HG03159 (cell line): Measurements from ENCODE around the gene EPO.
"Not testable (repeated sequence)": the region's sequence is repeated elsewhere in the genome, so short reads cannot be mapped to it uniquely, and the experiment has no call there.

Source experiments
- ATAC-seq: cut with Tn5 transposase; IDR thresholded peaks from one replicate; pipeline ENCODE4 v1.9.1; 2021; ENCODE audit warnings: mild to moderate bottlenecking, moderate library complexity; ENCODE audit not compliant: unreplicated experiment

The EPO gene

DNA sequence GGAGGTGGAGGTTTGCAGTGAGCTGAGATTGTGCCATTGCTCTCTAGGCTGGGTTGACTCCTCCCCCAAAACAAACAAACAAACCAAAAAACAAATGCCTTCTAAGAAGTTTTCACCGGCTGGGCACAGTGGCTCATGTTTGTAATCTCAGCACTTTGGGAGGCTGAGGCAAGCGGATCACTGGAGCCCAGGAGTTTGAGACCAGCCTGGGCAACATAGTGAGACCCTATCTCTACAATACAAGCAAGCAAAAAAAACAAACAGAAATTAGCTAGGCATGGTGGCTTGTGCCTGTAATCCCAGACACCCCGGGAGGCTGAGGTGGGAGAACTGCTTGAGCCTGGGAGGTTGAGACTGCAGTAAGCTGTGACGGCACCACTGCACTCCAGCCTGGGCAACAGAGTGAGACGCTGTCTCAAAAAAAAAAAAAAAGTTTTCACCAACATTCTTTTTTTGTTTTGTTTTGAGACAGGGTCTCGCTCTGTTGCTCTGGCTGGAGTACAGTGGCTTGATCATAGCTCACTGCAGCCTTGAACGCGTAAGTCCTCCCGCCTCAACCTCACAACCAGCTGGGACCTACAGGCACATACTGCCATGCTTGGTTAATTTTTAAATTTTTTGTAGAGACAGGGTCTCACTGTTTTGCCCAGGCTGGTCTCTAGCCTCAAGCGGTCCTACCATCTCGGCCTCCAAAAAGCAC lies 11.8 kb downstream of the EPO start:
- ATAC-seq = no peak

DNA sequence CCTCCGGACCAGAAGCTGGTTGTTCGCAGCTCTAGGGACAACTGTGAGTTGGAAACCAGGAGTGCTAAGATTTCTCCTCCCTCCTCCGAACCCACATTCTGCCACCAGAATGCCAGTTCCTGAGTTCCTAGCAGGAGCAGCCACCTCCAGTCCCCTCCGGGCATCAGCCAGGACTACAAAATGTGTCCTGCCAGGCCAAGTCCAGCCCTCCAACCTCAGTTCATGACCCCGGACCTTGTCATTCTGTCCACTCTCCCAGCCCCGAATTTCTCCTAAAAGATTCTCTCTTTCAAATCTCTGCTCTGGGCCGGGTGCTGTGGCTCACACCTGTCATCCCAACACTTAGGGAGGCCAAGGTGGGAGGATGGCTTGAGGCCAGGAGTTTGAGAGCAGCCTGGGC lies 15.5 kb downstream of the EPO start:
- no peak for ATAC-seq

DNA sequence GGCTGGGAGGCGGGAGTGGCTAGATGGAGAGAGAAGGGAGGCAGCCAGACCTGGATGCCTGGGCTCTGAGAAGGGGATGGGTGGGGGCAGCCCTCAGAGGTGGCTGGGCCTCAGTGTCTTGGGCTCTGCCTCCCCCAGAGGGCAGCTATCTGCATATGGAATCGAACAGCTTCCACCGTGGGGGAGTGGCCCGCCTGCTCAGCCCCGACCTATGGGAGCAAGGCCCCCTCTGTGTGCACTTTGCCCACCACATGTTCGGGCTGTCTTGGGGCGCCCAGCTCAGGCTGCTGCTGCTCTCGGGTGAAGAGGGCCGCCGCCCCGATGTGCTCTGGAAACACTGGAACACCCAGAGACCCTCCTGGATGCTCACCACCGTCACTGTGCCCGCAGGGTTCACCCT lies 16.4 kb downstream of the EPO start:
- ATAC-seq = no peak

DNA sequence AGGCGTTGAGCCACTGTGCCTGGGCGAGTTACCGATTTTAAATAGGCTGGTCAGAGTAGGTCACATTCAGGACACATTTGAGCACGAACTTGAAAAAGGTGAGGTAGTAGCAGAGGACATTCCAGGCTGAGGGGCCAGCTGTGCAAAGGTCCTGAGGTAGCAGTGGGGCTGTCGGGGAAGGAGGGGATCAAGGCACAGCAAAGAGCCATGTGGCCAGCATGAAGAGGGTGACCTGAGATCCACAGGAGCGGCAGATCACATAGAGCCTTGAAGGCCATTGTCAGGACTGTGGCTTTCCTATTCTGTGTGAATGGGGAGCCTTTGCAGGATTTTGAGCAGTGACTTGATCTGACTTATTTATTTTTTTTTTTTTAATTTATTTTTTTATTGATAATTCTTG lies 19.7 kb downstream of the EPO start:
- ATAC-seq = no peak

DNA sequence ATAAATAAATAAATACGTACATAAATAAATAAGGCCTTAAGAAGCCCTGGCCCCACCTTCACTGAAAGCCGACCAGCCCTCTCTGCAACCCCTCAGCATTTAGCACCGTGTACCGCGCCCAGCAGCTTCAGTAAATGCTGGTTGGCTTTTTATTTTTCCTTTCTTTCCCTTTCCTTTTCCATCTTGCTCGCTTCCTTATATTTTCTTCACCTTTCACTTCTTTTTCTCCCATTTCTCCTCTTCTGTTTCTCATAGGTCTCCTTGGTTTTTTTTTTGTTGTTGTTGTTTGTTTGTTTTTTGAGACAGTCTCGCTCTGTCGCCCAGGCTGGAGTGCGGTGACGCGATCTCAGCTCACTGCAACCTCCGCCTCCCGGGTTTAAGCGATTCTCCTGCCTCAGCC lies 24.3 kb downstream of the EPO start:
- ATAC-seq = no peak

DNA sequence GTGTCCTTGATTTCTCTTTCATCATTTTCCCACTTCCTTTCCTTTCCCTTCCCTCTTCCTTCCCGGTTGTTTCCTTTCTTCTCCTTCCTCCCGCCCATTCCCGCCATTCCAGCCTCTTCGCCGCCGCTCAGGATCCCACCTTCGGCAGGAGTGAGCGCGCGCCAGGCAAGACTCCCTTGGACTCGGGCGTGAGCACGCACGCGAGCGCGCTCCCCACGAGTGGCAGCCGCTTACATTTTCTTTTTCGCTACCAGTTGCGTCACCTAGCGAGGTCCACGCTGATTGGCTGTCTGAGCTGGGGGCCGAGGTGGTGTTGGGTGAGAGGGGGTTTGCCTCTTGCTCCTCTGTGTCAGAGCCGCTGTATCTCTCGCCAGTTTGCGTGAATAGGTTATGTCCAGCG lies 24.9 kb downstream of the EPO start:
- ATAC-seq = no peak

DNA sequence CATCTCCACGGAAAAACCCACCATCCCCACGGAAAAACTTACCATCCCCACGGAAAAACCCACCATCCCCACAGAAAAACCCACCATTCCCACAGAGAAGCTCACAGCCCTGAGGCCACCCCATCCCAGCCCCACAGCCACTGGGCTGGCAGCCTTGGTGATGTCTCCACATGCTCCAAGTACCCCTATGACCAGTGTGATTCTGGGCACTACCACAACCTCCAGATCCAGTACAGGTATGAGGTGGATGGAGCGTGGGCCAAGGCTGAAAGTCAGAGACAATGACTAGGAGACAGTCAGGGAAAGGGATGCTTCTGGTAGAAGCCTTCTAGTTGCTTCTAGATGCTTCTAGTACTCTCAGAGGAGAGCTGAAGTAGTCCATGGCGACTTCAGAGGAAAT lies 32.7 kb downstream of the EPO start:
- ATAC-seq = no peak

DNA sequence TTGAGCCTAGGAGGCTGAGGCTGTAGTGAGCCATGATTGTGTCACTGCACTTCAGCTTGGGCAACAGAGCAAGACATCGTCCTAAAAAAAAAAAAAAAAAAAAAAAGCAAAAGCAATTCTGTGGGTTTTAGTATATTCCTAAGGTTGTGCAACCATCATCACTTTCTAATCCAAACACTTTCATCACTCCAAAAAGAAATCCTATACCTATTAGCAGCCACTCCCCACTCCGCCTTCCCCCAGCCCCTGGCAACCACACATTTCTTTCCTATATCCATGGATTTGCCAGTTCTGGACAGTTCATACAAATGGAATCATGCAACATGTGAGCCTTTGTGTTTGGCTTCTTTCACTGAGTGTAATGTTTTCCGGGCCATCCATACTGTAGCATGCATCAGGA lies 33.5 kb downstream of the EPO start:
- ATAC-seq = no peak

DNA sequence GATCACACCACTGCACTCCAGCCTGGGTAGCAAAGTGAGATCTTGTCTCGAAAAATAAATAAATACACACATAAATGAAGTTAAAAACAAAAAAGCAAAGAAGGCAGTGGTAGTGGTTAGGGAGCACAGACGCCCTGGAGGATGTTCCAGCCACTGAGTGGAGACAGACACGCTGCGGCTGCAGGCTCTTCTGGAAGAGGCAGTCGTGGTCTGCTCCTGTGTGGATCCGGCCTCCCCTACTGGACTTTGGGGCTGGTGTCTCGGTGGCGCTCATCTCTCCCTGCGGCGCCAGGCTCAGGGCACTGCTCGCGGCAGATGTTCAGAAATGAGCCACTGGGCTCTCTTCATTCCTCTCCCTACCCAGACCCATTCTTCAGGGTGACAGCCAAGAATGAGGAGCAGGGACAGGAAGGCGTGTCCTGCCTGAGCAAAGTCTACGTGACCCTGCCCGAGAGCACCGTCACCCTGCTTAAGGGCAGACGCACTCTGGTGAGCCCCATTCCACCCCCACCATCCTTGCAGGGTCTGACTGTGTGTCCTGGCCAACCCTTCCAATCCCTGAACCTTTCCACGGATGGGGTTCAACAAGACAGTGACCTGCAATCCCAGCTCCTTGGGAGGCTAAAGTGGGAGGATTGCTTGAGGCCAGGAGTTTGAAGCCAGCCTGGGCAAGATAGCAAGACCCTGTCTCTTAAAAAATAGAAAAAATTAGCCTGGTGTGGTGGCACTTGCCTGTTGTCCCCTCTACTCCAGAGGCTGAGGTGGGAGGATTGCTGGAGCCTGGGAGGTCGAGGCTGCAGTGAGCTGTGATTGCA lies 39.3 kb downstream of the EPO start:
- ATAC-seq = no peak

DNA sequence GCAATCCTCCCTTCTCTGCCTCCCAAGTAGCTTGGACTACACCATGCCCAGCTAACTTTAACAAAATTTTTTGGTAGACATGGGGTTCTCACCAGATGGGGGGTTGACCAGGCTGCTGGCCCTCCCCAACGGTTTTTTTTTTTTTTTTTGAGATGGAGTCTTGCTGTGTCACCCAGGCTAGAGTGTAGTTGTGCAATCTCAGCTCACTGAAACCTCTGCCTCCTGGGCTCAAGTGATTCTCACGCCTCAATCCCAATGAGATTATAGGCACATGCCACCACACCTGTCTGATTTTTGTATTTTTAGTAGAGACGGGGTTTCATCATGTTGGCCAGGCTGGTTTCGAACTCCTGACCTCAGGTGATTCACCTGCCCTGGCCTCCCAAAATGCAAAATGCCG lies 42.6 kb downstream of the EPO start:
- not testable (repeated sequence) for ATAC-seq

DNA sequence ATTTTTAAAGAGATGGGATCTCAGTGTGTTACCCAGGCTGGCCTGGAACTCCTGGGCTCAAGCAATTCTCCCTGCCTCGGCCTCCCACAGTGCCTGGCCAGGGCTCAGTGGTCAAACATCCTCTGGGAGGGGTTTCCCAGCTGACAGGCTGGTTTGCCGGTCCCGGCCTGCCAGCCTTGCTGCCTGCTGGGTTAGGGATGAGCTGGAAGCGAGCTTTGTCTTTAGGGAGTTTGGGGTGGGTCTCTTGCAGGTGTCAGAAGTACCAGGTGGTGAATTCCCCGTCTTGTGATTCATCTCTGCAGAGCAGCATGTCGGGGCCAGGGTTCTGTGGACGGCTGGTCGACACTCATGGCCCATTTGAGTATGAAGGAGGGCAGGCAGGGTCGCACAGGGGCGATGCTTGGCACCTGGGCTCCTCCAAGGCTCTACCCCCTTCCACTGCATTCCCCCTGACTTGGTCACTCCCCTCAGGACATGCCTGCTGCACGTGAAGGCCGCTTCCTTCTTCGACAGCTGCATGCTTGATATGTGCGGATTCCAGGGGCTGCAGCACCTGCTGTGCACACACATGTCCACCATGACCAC lies 43.4 kb downstream of the EPO start:
- no peak for ATAC-seq

DNA sequence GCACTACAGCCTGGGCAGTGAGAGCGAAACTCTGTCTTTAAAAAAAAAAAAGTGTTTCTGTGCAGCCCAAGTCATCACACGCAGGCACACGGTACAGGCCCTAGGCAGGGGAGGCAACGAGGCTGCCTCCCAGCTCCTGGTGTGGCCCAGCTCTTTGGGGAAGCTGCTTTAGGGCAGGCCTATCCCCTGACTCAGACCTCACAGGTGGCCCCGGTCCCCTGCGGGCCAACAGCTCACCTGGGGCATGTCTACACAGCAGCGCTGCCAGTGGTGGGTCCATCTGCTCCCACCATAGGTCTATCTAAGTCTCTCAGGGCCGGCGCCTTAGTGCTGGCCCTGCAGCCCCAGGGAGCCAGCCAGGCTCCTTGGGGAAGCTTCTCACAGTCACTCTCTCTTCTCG lies 44.6 kb downstream of the EPO start:
- ATAC-seq = no peak

DNA sequence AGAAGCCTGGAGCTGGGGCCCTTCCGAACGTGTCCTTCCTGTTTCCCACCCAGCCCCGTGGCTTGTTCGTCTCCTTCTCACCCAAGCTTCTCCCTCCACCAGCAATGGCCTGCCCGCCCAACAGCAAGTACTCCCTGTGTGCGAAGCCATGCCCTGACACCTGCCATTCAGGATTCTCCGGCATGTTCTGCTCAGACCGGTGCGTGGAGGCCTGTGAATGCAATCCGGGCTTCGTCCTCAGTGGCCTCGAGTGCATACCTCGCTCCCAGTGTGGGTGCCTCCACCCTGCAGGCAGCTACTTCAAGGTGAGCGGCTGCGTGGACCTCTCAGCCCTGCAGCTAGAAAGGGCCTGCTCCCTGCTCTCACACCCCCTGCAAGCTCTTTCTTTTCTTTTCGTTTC lies 45.0 kb downstream of the EPO start:
- ATAC-seq = no peak

DNA sequence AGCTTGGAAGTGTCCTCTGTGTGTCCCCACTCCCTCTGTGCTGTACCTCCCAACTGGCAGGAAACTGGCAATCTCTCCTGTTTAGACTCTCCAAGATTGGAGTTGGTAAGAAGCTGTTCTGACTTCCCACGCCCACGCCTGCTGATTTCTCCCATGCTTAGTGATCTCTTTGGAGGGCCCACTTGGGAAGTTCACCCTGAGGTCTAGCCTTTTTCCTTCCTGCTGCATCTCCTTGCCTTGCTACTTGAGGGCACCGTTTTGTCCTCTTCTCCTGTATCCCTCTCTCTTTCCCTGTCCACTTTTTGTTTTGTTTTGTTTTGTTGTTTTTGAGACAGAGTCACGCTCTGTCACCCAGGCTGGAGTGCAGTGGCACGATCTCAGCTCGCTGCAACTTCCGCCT lies 48.5 kb downstream of the EPO start:
- no peak for ATAC-seq
